Osteocyte (in vitro differentiated cells): ENCODE data around the gene PAFAH1B1. TPM values are rescaled to one million over a fixed set of nuclear protein-coding genes. Genes with fewer than 3 reads are reported as not detected.
A peak's percentile ranks its signal among the peaks of the same experiment; 100 is the strongest.

ENCODE experiments used
- DNase-seq: peaks from one replicate; pipeline ENCODE4 v3.0.0; 2021; ENCODE audit warnings: mixed read lengths; ENCODE audit not compliant: unreplicated experiment; ENCODE audit errors: extremely low spot score
- H3K27ac Mint-ChIP-seq: one replicate; pipeline ENCODE4 v1.8.0; 2021; ENCODE audit warnings: mild to moderate bottlenecking, mixed read lengths; ENCODE audit not compliant: unreplicated experiment
- H3K27me3 Mint-ChIP-seq: one replicate; pipeline ENCODE4 v1.8.0; 2021; ENCODE audit warnings: mixed read lengths; ENCODE audit not compliant: unreplicated experiment
- H3K36me3 Mint-ChIP-seq: one replicate; pipeline ENCODE4 v1.8.0; 2021; ENCODE audit warnings: mixed read lengths; ENCODE audit not compliant: unreplicated experiment
- H3K4me1 Mint-ChIP-seq: one replicate; pipeline ENCODE4 v1.8.0; 2021; ENCODE audit warnings: mixed read lengths; ENCODE audit not compliant: unreplicated experiment
- H3K4me3 Mint-ChIP-seq: one replicate; pipeline ENCODE4 v1.8.0; 2021; ENCODE audit warnings: mild to moderate bottlenecking, moderate library complexity, mixed read lengths; ENCODE audit not compliant: unreplicated experiment
- H3K9me3 Mint-ChIP-seq: one replicate; pipeline ENCODE4 v1.8.0; 2021; ENCODE audit warnings: mixed read lengths; ENCODE audit not compliant: unreplicated experiment
- total RNA-seq: library from RNA; stranded (reverse); gene quantifications from 2 replicates; pipeline ENCODE4 v1.2.1, GENCODE V29; 2021
- TF ChIP-seq, protein P1 (sequence below): fragments of 200-600 bp; sonication (generic); IDR thresholded peaks from 2 replicates; pipeline ENCODE4 v1.5.0; 2021; ENCODE audit warnings: antibody characterized with exemption, mild to moderate bottlenecking, moderate library complexity

The PAFAH1B1 gene
- total RNA-seq, 1 donor from 2014 or later: 138 TPM

DNA sequence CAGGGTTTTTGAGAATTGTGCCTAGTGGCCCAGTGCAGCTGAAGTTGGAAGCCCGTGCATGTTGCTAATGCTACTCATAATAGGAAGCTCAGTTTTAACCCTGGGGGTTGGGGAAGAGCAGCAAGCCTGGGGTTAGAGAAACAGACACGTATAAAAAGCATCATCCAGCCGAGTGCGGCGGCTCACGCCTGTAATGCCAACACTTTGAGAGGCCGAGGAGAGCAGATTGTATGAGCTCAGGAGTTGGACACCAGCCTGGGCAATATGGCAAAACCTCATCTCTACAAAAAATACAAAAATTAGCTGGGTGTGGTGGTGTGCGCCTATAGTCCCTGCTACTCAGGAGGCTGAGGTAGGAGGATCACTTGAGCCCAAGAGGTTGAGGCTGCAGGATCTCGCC is 120.4 kb downstream of the PAFAH1B1 start:
- no peaks in the 10 kb centered on the region for H3K27me3 Mint-ChIP-seq
- no peak overlapping the region for H3K4me3 Mint-ChIP-seq
- H3K4me1 Mint-ChIP-seq: peaks cover 29% of the 10 kb centered on the region
- no peak for DNase-seq
- no peaks in the 10 kb centered on the region for H3K36me3 Mint-ChIP-seq
- H3K27ac Mint-ChIP-seq: peak overlapping the region; percentile 27
- no peaks in the 10 kb centered on the region for H3K9me3 Mint-ChIP-seq
- TF ChIP-seq, protein P1, sequence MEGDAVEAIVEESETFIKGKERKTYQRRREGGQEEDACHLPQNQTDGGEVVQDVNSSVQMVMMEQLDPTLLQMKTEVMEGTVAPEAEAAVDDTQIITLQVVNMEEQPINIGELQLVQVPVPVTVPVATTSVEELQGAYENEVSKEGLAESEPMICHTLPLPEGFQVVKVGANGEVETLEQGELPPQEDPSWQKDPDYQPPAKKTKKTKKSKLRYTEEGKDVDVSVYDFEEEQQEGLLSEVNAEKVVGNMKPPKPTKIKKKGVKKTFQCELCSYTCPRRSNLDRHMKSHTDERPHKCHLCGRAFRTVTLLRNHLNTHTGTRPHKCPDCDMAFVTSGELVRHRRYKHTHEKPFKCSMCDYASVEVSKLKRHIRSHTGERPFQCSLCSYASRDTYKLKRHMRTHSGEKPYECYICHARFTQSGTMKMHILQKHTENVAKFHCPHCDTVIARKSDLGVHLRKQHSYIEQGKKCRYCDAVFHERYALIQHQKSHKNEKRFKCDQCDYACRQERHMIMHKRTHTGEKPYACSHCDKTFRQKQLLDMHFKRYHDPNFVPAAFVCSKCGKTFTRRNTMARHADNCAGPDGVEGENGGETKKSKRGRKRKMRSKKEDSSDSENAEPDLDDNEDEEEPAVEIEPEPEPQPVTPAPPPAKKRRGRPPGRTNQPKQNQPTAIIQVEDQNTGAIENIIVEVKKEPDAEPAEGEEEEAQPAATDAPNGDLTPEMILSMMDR: no peak

DNA sequence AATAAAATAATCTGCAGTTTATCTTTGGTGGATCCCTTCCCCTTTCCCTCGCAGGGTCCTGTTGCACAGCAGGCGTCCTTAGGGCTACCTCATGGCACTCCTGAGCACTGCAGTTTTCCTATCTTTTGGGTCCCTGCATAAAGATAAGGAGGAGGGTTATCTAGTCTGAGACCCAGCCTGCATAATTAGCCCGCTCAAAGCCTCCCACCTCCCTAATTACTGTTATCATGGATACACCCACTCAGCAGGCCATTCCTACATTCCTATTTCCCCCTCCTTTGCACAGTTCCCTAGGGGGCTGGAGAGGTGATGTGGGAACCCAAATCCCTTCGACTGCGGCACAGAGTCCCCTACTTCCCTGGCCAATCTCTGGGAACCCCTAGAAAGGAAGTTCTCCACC is 123.2 kb downstream of the PAFAH1B1 start:
- Mint-ChIP-seq H3K27me3 (no peaks in the 10 kb centered on the region), H3K27ac (no peak overlapping the region), H3K36me3 (no peaks in the 10 kb centered on the region), H3K4me3 (no peak overlapping the region), H3K9me3 (no peaks in the 10 kb centered on the region), H3K4me1 (peaks cover 8% of the 10 kb centered on the region)
- no peak for DNase-seq
- TF ChIP-seq, protein P1: no peak

DNA sequence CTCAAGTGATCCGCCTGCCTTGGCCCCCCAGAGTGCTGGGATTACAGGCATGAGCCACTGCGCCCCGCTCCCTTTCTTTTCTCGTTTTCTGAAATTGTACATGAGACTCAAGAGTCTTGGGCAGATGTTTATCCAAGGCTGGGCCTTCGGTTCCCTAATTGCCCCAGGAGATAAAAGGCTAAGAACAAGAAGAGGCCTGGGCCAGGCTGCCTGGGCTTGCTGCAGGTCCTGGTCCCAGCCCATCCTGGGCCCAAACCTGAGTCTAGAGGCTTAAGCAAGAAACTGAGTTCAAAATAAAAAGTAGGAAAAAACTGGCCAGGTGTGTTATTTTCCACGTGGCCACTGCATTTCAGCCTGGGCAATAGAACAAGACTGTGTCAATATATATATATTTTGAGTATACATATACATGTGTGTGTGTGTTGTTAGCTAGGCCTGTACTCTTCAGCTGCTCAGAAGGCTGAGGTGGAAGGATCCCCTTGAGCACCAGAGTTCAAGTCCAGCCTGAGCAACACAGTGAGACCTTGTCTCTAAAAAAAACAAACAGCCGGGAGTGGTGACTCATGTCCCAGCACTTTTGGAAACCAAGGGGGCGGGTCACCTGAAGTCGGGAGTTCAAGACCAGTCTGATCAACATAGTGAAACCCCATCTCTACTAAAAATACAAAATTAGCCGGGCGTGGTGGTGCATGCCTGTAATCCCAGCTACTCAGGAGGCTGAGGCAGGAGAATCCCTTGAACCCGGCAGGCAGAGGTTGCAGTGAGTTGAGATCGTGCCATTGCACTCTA is 124.9 kb downstream of the PAFAH1B1 start:
- Mint-ChIP-seq H3K27me3 (peaks cover 9% of the 10 kb centered on the region), H3K4me3 (no peak overlapping the region), H3K9me3 (no peaks in the 10 kb centered on the region), H3K27ac (no peak overlapping the region), H3K36me3 (no peaks in the 10 kb centered on the region), H3K4me1 (peaks cover under 1% of the 10 kb centered on the region)
- TF ChIP-seq, protein P1: no peak
- DNase-seq: no peak

DNA sequence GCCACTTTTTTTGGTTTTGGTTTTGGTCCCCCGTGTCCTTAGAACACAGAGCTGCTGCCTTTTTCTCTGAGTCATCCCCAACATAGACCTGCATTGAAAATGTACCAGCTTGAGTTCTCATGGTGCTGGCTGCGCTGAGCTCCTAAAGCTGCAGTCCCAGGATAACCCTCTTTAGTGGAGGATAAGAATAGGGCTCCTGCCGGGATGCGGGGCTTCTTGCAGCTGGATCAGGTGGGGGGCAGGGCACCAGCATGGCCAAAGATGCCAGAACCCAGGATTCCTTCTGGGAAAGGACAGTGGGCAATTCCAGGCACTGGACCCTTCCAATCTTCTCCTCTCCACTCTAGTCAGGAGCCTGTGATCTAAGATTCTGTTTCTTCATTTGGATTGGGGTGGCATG is 126.4 kb downstream of the PAFAH1B1 start:
- Mint-ChIP-seq H3K4me1 (peaks cover 5% of the 10 kb centered on the region), H3K27me3 (peaks cover 13% of the 10 kb centered on the region), H3K9me3 (no peaks in the 10 kb centered on the region), H3K4me3 (no peak overlapping the region), H3K27ac (no peak overlapping the region), H3K36me3 (no peaks in the 10 kb centered on the region)
- TF ChIP-seq, protein P1: no peak
- DNase-seq: no peak

DNA sequence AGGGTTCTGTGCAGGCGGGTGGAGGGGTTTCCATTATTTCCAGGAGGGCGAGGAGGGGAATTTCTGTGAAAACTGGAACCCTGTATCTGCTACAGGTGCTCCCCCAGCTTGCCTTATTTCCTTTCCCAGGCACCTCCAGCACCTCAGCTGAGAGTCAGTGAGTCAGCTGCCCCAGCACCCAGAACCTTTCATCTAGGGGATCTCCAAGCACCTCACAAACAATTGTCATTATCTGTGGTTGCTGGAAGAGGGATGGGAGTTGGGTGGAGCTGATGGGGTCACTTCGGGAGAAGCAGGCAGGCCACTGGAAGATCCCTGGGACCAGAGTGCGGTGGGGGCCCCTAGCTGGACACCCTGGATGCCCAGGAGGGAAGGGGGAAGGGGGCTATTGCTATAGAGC is 128.1 kb downstream of the PAFAH1B1 start:
- H3K9me3 Mint-ChIP-seq: no peaks in the 10 kb centered on the region

More for the DNA sequence above, 128.1 kb downstream of the PAFAH1B1 start:
- peaks cover 18% of the 10 kb centered on the region for H3K27me3 Mint-ChIP-seq
- DNase-seq: no peak
- H3K4me3 Mint-ChIP-seq: no peak overlapping the region
- TF ChIP-seq, protein P1: no peak
- H3K27ac Mint-ChIP-seq: no peak overlapping the region
- H3K4me1 Mint-ChIP-seq: peaks cover 7% of the 10 kb centered on the region
- H3K36me3 Mint-ChIP-seq: no peaks in the 10 kb centered on the region
